ENCODE measurements around the gene ZNF768.

The ZNF768 gene

GRCh38 chr16:30474684-30475083 is 51.7 kb downstream of the ZNF768 start:
- H4K20me1 ChIP-seq (ENCODE audit: control insufficient read depth, insufficient read depth, low read depth, low read length) = no peaks in the 10 kb centered on the region
- H3K36me3 ChIP-seq (ENCODE audit: control insufficient read depth, low read length) = peaks cover 66% of the 10 kb centered on the region
- TF ChIP-seq CTCF (IDR thresholded peaks at IDR 0.05; ENCODE audit: low read depth, low read length, poor library complexity, severe bottlenecking) (no peak), EZH2phosphoT487 (IDR thresholded peaks at IDR 0.05; ENCODE audit: borderline replicate concordance, low read length) (no peak)
- H3K27ac ChIP-seq (ENCODE audit: low read depth, low read length) = no peak overlapping the region
- peak overlapping the region; percentile 82 for H3K4me2 ChIP-seq (ENCODE audit: low read length)
- H3K79me2 ChIP-seq (ENCODE audit: control insufficient read depth, low read length) = peaks cover 54% of the 10 kb centered on the region
- H3K27me3 ChIP-seq (ENCODE audit: control insufficient read depth, low read length) = no peaks in the 10 kb centered on the region
- H3F3A ChIP-seq (ENCODE audit: control insufficient read depth, insufficient read depth) = peaks cover 30% of the 10 kb centered on the region
- H3K4me3 ChIP-seq (ENCODE audit: low read length) = peak overlapping the region; percentile 89
- no peaks in the 10 kb centered on the region for H3K9me3 ChIP-seq (ENCODE audit: control insufficient read depth, insufficient read depth, low read length)
- H3K4me1 ChIP-seq (ENCODE audit: control insufficient read depth, low read length) = peaks cover 74% of the 10 kb centered on the region
- no peaks in the 10 kb centered on the region for H3K9me2 ChIP-seq (replicated peaks; ENCODE audit: control insufficient read depth, low read length)

- peaks cover 51% of the 10 kb centered on the region for H3K79me2 ChIP-seq (ENCODE audit: control insufficient read depth, low read length)
Observed at GRCh38 chr16:30474074-30474452, 52.3 kb downstream of the ZNF768 start.

More at GRCh38 chr16:30474074-30474452, 52.3 kb downstream of the ZNF768 start:
- H4K20me1 ChIP-seq (ENCODE audit: control insufficient read depth, insufficient read depth, low read depth, low read length) = no peaks in the 10 kb centered on the region
- TF ChIP-seq CTCF (IDR thresholded peaks at IDR 0.05; ENCODE audit: low read depth, low read length, poor library complexity, severe bottlenecking) = no peak
- no peak for TF ChIP-seq EZH2phosphoT487 (IDR thresholded peaks at IDR 0.05; ENCODE audit: borderline replicate concordance, low read length)
- H3K27me3 ChIP-seq (ENCODE audit: control insufficient read depth, low read length) = no peaks in the 10 kb centered on the region
- H3K4me1 ChIP-seq (ENCODE audit: control insufficient read depth, low read length) = peaks cover 77% of the 10 kb centered on the region
- H3K9me2 ChIP-seq (replicated peaks; ENCODE audit: control insufficient read depth, low read length) = no peaks in the 10 kb centered on the region
- H3K4me3 ChIP-seq (ENCODE audit: low read length) = peak overlapping the region; percentile 89
- no peaks in the 10 kb centered on the region for H3K9me3 ChIP-seq (ENCODE audit: control insufficient read depth, insufficient read depth, low read length)
- H3K27ac ChIP-seq (ENCODE audit: low read depth, low read length) = peak overlapping the region; percentile 98
- peaks cover 62% of the 10 kb centered on the region for H3K36me3 ChIP-seq (ENCODE audit: control insufficient read depth, low read length)
- peak overlapping the region; percentile 82 for H3K4me2 ChIP-seq (ENCODE audit: low read length)
- peaks cover 36% of the 10 kb centered on the region for H3F3A ChIP-seq (ENCODE audit: control insufficient read depth, insufficient read depth)
